A549 (cell line): ENCODE results near the gene ANKRD10. TPM values are rescaled to one million over a fixed set of nuclear protein-coding genes. Genes with fewer than 3 reads are reported as not detected.
A peak's percentile ranks its signal among the peaks of the same experiment; 100 is the strongest.
"Not testable (repeated sequence)": the region's sequence is repeated elsewhere in the genome, so short reads cannot be mapped to it uniquely, and the experiment has no call there.

Source experiments
- ATAC-seq, 2 experiments: fragments of 200-7000 bp in 1 of 2; fragments of >200 bp in 1 of 2; cut with Nextera tagmentation in 1 of 2; cut with Tn5 transposase in 1 of 2; 3 replicates each; pipeline versions ENCODE4 v1.8.0 to v1.9.1; 2018 to 2020; ENCODE audit warnings: mild to moderate bottlenecking in 1 of 2, moderate library complexity in 1 of 2
- CTCF ChIA-PET: fragments of 300-600 bp; sonication (Branson Sonifier 250); formaldehyde crosslinking; extraction: SDS; loops from one replicate; lab custom pipeline; 2021; ENCODE audit warnings: antibody characterized with exemption, inconsistent platforms; lab: Yijun Ruan, JAX
- POLR2A ChIA-PET: fragments of 350-600 bp; formaldehyde crosslinking; extraction: SDS; loops from one replicate; lab custom pipeline; 2021; ENCODE audit warnings: antibody characterized with exemption, inconsistent platforms; lab: Yijun Ruan, JAX
- DNase-seq, 2 experiments: peaks; one replicate each; pipeline versions ENCODE4 v3.0.0 to v3.0.0-alpha.2; 2011 to 2016; ENCODE audit warnings: low read depth in 1 of 2, low spot score in 1 of 2
- FAIRE-seq: peaks from 2 replicates; lab custom pipeline; 2011; peaks lifted over from hg19 to GRCh38; lab: Jason Lieb, UNC
- H3K27ac ChIP-seq, 2 experiments: fragments of >200 bp; sonication (Bioruptor Twin); formaldehyde crosslinking; 3 replicates each; pipeline ENCODE4 v1.5.1; 2016 to 2017
- H3K4me1 ChIP-seq: fragments of >200 bp; sonication (Bioruptor Twin); formaldehyde crosslinking; 3 replicates; pipeline ENCODE4 v1.6.1; 2016
- H3K4me2 ChIP-seq: fragments of >200 bp; sonication (Bioruptor Twin); formaldehyde crosslinking; 3 replicates; pipeline ENCODE4 v1.6.1; 2016
- H3K4me3 ChIP-seq: fragments of >200 bp; sonication (Bioruptor Twin); formaldehyde crosslinking; 3 replicates; pipeline ENCODE4 v1.5.1; 2016
- H3K9me3 ChIP-seq: fragments of >200 bp; sonication (Bioruptor Twin); formaldehyde crosslinking; 3 replicates; pipeline ENCODE4 v1.6.1; 2016
- BHLHE40 ChIP-seq: IDR thresholded peaks from 2 replicates; pipeline ENCODE4 v1.6.1; 2012; ENCODE audit warnings: low read depth, low read length, inconsistent platforms
- CEBPB ChIP-seq, 2 experiments: fragments of >200 bp in 1 of 2; sonication (Bioruptor Twin) in 1 of 2; formaldehyde crosslinking in 1 of 2; IDR thresholded peaks; 2 replicates each; pipeline ENCODE4 v1.6.1; 2012 to 2016
- CHD4 ChIP-seq: fragments of 200-600 bp; sonication (generic); IDR thresholded peaks from 2 replicates; pipeline ENCODE4 v1.6.1; 2016; ENCODE audit warnings: antibody characterized with exemption, mild to moderate bottlenecking, borderline replicate concordance
- FOSL2 ChIP-seq, 2 experiments: fragments of 450-650 bp in 1 of 2; fragments of >200 bp in 1 of 2; sonication (Bioruptor Twin) in 1 of 2; formaldehyde crosslinking; IDR thresholded peaks; 2 replicates each; pipeline versions ENCODE4 v1.5.0 to v1.6.1; 2016 to 2020; ENCODE audit warnings: mild to moderate bottlenecking in 1 of 2, moderate library complexity in 1 of 2
- HDAC2 ChIP-seq: fragments of 200-600 bp; sonication (generic); IDR thresholded peaks from 2 replicates; pipeline ENCODE4 v1.6.1; 2016
- HES2 ChIP-seq: fragments of >200 bp; sonication (Bioruptor Twin); formaldehyde crosslinking; IDR thresholded peaks from 2 replicates; pipeline ENCODE4 v1.6.1; 2016
- HOXB13 ChIP-seq: fragments of 250-450 bp; sonication (Bioruptor Pico); IDR thresholded peaks from 2 replicates; pipeline ENCODE4 v1.5.0; 2020; ENCODE audit warnings: low read depth, mild to moderate bottlenecking, moderate library complexity
- MAFK ChIP-seq: fragments of 450-650 bp; IDR thresholded peaks from 2 replicates; pipeline ENCODE4 v1.6.1; 2014; ENCODE audit not compliant: partially characterized antibody
- RAD21 ChIP-seq, 2 experiments: fragments of >200 bp in 1 of 2; sonication (Bioruptor Twin) in 1 of 2; formaldehyde crosslinking in 1 of 2; IDR thresholded peaks in 1 of 2; conservative IDR thresholded peaks in 1 of 2; 2 replicates in 1 of 2; 3 replicates in 1 of 2; pipeline ENCODE4 v1.6.1; 2012 to 2018; ENCODE audit warnings: inconsistent platforms in 1 of 2
- RCOR1 ChIP-seq: fragments of 150-350 bp; IDR thresholded peaks from 2 replicates; pipeline ENCODE4 v1.6.1; 2014; ENCODE audit warnings: antibody characterized with exemption, low read length, low read depth
- SREBF2 ChIP-seq: fragments of 450-650 bp; IDR thresholded peaks from 2 replicates; pipeline ENCODE4 v1.6.1; 2014; ENCODE audit warnings: mild to moderate bottlenecking, moderate library complexity
- ZFP36 ChIP-seq: fragments of 450-650 bp; IDR thresholded peaks from 2 replicates; pipeline ENCODE4 v1.6.1; 2014; ENCODE audit warnings: borderline replicate concordance; ENCODE audit not compliant: partially characterized antibody
- WGBS: methylation state at CpG from one replicate; pipeline ENCODE4 v1.1.6; 2017; ENCODE audit errors: missing lambda C conversion rate; 5-methylcytosine and 5-hydroxymethylcytosine counted together
- polyA plus RNA-seq, 4 experiments: library from polyadenylated mRNA; depleted of rRNA in 3 of 4; stranded (reverse); fragments of >200 nt; fragmentation: RNase III in 1 of 4; extraction: RNeasy Plus Mini Kit Qiagen cat#74134 plus additional on column Dnase treatment in 1 of 4; gene quantifications; 2 replicates in 3 of 4; 3 replicates in 1 of 4; pipeline ENCODE4 v1.2.3, GENCODE V29; 2011 to 2017
- TF ChIP-seq, protein P1 (sequence below): fragments of 450-650 bp; IDR thresholded peaks from 2 replicates; pipeline ENCODE4 v1.6.1; 2014; ENCODE audit warnings: antibody characterized with exemption
- TF ChIP-seq, protein P2 (sequence below): IDR thresholded peaks from 2 replicates; pipeline ENCODE4 v1.6.1; 2012
- TF ChIP-seq, protein P3 (sequence below): fragments of 150-350 bp; IDR thresholded peaks from 2 replicates; pipeline ENCODE4 v1.6.1; 2014; ENCODE audit warnings: low read depth, mild to moderate bottlenecking, low read length
- TF ChIP-seq, protein P4 (sequence below): fragments of >200 bp; sonication (Bioruptor Twin); formaldehyde crosslinking; IDR thresholded peaks from 3 replicates; pipeline ENCODE4 v1.5.1; 2016

Gene ANKRD10
- polyA plus RNA-seq, 2 of the 4 experiments (the other 2 are of a cell fraction) = 32.1 to 66.0 TPM

DNA sequence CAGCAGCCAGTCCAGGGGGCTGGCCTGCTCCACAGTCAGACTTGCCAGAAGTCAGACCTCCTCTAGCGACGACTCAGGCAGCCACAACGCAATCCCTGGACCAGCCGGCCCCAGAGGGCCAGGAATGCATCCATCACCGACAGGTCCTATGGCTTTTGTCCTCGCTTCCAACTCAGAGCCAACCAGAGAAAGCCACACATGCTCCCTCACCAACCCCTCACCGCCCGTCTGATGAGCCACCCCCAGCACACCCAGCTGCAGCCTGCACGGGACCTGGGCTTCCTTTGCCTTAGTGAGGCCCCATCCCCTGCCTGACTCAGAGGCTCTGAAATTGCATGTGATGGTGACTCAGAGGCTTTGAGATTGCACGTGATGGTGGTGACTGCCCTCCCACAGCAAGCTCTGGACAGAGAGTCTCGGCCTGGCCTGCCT lies 40.2 kb upstream of the ANKRD10 start:
- H3K4me3 ChIP-seq, POLR2A ChIA-PET, H3K9me3 ChIP-seq, FAIRE-seq: not testable (repeated sequence)
- DNase-seq (peak in 1 of 2 experiments; percentile 56), ATAC-seq (peak; percentile 88 to 89)
- 35% methylated on average over 7 of the region's 11 CpGs for WGBS
- CTCF ChIA-PET = interaction anchor here (0.8 kb wide), 1 partner anchor 94 kb away, joined by 3 read pairs; no protein-coding TSS in a partner anchor
- Histone ChIP-seq H3K27ac (peak overlapping the region; percentile 44 to 59; a peak in 4 of 6 replicates), H3K4me1 (peaks cover 19% of the 10 kb centered on the region; the same call in 2 of the 3 replicates), H3K4me2 (peak overlapping the region; percentile 44; the same call in 1 of the 3 replicates)
- TF ChIP-seq BHLHE40 = peak; percentile 77
- peak; percentile 30; the same call in 1 of the 2 replicates for TF ChIP-seq FOSL2 (IDR thresholded peaks at IDR 0.05)
- TF ChIP-seq FOSL2 (CRISPR knock-in tag; IDR thresholded peaks at IDR 0.05) = peak; percentile 72
- TF ChIP-seq, protein P1, sequence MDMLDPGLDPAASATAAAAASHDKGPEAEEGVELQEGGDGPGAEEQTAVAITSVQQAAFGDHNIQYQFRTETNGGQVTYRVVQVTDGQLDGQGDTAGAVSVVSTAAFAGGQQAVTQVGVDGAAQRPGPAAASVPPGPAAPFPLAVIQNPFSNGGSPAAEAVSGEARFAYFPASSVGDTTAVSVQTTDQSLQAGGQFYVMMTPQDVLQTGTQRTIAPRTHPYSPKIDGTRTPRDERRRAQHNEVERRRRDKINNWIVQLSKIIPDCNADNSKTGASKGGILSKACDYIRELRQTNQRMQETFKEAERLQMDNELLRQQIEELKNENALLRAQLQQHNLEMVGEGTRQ = peak; percentile 55
- TF ChIP-seq, protein P2, sequence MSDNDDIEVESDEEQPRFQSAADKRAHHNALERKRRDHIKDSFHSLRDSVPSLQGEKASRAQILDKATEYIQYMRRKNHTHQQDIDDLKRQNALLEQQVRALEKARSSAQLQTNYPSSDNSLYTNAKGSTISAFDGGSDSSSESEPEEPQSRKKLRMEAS = peak; percentile 34; the same call in 1 of the 2 replicates

- 46% methylated on average over 5 of the region's 15 CpGs for WGBS
- CTCF ChIA-PET = interaction anchor here (0.8 kb wide), 1 partner anchor 95 kb away, joined by 3 read pairs; no protein-coding TSS in a partner anchor
- H3K9me3 ChIP-seq, ATAC-seq, H3K4me3 ChIP-seq, H3K4me2 ChIP-seq, DNase-seq, FAIRE-seq, POLR2A ChIA-PET: not testable (repeated sequence)
- Histone ChIP-seq H3K27ac (peak overlapping the region; percentile 6 to 44; a peak in 4 of 6 replicates), H3K4me1 (peaks cover 19% of the 10 kb centered on the region; the same call in 2 of the 3 replicates)
Observed at GRCh38 chr13:110954533-110954920, 39.7 kb upstream of the ANKRD10 start.

DNA sequence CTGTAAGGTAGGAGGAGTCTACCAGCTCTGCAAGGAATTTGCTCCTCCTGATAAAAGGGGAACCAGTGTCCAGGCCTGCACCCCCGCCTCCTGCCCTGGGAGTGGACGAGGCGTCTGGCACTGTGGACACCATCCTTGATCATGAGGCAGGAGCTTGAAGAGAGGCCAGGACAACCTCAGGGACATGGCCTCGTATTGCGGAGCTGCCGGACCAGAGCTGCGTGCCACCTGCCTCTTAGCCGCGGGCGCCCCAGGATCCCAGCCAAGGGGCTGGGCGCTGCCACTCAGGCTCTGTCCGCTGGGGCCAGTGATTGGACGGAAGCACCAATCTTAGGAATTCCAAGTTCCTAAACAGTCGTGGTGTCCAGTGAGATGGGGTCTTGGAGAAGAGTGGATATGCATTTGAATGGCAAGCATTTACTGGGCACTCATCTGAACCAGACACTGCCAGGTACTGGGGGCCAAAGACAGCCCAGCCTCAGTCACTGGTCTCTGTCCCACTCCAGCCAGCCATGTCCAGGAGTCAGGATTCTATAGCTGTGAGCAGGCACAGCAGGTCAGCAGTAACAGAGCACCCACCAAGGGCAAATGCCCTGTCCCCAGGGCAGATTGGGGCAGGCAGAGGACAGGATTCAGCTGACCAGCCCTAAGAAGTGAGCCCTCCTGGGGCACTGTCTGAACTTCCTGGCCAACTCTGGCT lies 39.1 kb upstream of the ANKRD10 start:
- DNase-seq = no peak
- Histone ChIP-seq H3K27ac (peak overlapping the region in 1 of 2 experiments; percentile 6; a peak in 2 of 6 replicates), H3K4me2 (no peak overlapping the region), H3K4me1 (peaks cover 19% of the 10 kb centered on the region; the same call in 2 of the 3 replicates), H3K9me3 (no peaks in the 10 kb centered on the region), H3K4me3 (no peak overlapping the region)
- ChIA-PET CTCF (interaction anchor here (0.8 to 1.2 kb wide), 2 partner anchors 10 to 95 kb away, joined by 3 to 4 read pairs; no protein-coding TSS in a partner anchor), POLR2A (no interaction called here)
- FAIRE-seq = no peak
- WGBS = 91% methylated on average over 10 of the region's 14 CpGs
- TF ChIP-seq HES2 = no peak
- TF ChIP-seq FOSL2 (IDR thresholded peaks at IDR 0.05) = no peak
- no peak for TF ChIP-seq FOSL2 (CRISPR knock-in tag; IDR thresholded peaks at IDR 0.05)
- no peak for TF ChIP-seq CEBPB (IDR thresholded peaks at IDR 0.05)
- TF ChIP-seq, protein P3, sequence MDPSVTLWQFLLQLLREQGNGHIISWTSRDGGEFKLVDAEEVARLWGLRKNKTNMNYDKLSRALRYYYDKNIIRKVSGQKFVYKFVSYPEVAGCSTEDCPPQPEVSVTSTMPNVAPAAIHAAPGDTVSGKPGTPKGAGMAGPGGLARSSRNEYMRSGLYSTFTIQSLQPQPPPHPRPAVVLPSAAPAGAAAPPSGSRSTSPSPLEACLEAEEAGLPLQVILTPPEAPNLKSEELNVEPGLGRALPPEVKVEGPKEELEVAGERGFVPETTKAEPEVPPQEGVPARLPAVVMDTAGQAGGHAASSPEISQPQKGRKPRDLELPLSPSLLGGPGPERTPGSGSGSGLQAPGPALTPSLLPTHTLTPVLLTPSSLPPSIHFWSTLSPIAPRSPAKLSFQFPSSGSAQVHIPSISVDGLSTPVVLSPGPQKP = no peak
- TF ChIP-seq SREBF2 = no peak
- TF ChIP-seq, protein P4, sequence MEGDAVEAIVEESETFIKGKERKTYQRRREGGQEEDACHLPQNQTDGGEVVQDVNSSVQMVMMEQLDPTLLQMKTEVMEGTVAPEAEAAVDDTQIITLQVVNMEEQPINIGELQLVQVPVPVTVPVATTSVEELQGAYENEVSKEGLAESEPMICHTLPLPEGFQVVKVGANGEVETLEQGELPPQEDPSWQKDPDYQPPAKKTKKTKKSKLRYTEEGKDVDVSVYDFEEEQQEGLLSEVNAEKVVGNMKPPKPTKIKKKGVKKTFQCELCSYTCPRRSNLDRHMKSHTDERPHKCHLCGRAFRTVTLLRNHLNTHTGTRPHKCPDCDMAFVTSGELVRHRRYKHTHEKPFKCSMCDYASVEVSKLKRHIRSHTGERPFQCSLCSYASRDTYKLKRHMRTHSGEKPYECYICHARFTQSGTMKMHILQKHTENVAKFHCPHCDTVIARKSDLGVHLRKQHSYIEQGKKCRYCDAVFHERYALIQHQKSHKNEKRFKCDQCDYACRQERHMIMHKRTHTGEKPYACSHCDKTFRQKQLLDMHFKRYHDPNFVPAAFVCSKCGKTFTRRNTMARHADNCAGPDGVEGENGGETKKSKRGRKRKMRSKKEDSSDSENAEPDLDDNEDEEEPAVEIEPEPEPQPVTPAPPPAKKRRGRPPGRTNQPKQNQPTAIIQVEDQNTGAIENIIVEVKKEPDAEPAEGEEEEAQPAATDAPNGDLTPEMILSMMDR = no peak
- no peak for TF ChIP-seq HDAC2
- no peak for TF ChIP-seq MAFK
- no peak for TF ChIP-seq HOXB13
- TF ChIP-seq, protein P1 = no peak
- no peak for TF ChIP-seq CHD4
- no peak for TF ChIP-seq RAD21 (conservative IDR thresholded peaks at IDR 0.05 in 1 of 2, IDR thresholded peaks at IDR 0.05 in 1 of 2)
- TF ChIP-seq RCOR1 = no peak
- no peak for TF ChIP-seq ZFP36
- ATAC-seq = no peak
